D341Med (cell line): Measurements from ENCODE around the gene IGHMBP2.

ENCODE experiments used
- DNase-seq: peaks from one replicate; pipeline ENCODE4 v3.0.0; 2012; ENCODE audit warnings: low spot score

IGHMBP2 gene

GRCh38 chr11:68982134-68982533, 78.4 kb downstream of the IGHMBP2 start:
- no peak for DNase-seq

DNA sequence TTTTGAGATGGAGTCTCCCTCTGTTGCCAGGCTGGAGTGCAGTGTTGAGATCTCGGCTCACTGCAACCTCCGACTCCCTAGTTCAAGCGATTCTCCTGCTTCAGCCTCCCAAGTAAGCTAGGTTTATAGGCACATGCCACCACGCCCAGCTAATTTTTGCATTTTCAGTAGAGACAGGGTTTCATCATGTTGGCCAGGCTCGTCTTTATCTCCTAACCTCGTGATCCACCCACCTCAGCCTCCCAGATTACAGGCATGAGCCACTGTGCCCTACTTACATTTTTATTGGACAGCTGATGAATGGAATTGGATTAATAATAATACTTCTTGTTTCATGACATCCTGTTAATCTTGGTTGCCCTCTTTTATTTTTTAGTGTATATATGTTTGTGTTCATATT, 80.1 kb downstream of the IGHMBP2 start:
- no peak for DNase-seq

GRCh38 chr11:68987211-68987610, 83.5 kb downstream of the IGHMBP2 start:
- DNase-seq = no peak

DNA sequence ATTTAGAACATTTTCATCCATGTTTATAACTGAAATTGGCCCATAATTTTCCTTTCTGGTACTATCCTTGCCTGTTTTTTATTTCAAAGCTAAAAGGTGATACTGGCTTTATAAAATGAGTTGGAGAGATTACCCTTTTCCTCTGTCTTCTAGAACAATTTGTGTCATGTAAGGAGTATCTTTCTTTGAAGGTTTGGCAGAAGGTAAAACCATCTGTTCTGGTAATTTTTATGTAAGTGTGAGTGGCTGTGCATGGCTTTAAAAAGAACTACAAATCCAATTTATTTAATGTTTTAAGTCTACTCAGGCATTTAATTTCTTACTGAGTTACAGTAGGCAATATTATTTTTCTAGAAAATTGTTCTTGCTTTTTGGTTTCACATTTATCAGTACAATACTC, 84.8 kb downstream of the IGHMBP2 start:
- no peak for DNase-seq
